Endothelial cell of umbilical vein (primary cell): ENCODE data around the gene CFAP65.

Experiments
- CTCF ChIP-seq, 2 donors: IDR thresholded peaks; 1 replicate in 1 of 2; 2 replicates in 1 of 2; pipeline ENCODE4 v1.5.1; 2011; ENCODE audit warnings: low read length in 2 of 2, mild to moderate bottlenecking in 2 of 2, moderate library complexity in 2 of 2, control low read depth in 1 of 2, inconsistent platforms in 1 of 2, low read depth in 1 of 2; ENCODE audit not compliant: insufficient read depth in 1 of 2; ENCODE audit errors: extremely low read depth in 1 of 2
- EZH2 ChIP-seq: IDR thresholded peaks from 2 replicates; pipeline ENCODE4 v1.6.1; 2012; ENCODE audit warnings: borderline replicate concordance, low read depth, mild to moderate bottlenecking, moderate library complexity, low read length, inconsistent platforms; ENCODE audit not compliant: severe bottlenecking
- MAX ChIP-seq: IDR thresholded peaks from 2 replicates; pipeline ENCODE4 v1.6.1; 2011; ENCODE audit not compliant: insufficient read depth, insufficient read length
- POLR2A ChIP-seq: IDR thresholded peaks from 2 replicates; pipeline ENCODE4 v1.6.1; 2012; ENCODE audit warnings: low read depth, mild to moderate bottlenecking, control low read depth, low read length

DNA sequence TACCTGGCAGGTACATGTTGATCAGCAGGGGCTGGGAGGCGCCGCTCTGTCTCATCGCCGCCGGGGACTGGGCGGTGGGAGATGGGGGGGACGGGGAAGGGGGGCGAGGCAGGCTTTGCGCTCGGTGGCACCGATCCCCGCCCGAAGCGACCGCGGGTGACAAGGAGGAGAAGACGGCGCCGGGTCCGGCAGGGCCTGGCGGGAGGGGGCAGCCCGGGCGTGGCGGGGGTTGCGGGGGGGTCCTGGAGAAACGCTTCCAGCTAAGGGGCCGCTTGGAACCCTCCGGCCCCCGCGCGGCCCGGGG, 56.3 kb downstream of the CFAP65 start, which contains the start of gene FEV:
- TF ChIP-seq CTCF (IDR thresholded peaks at IDR 0.05; ENCODE audit: extremely low read depth in 1 of 2, insufficient read depth in 1 of 2, low read depth in 1 of 2, low read length in 2 of 2) (no peak), MAX (no peak), POLR2A (no peak), EZH2 (no peak)
